Trophoblast cell (in vitro differentiated cells and primary cell): ENCODE data around the gene MAMDC2.
A peak's percentile ranks its signal among the peaks of the same experiment; 100 is the strongest.

ENCODE experiments used
- DNase-seq, 2 donors: peaks; one replicate each; pipeline ENCODE4 v3.0.0-alpha.2; 2016
- H2AFZ ChIP-seq: 2 replicates; pipeline ENCODE4 v1.6.1; 2013; ENCODE audit warnings: low read length, moderate library complexity, mild to moderate bottlenecking; ENCODE audit not compliant: insufficient read depth, poor library complexity
- H2AK5ac ChIP-seq: 2 replicates; pipeline ENCODE4 v1.6.1; 2013; ENCODE audit warnings: mild to moderate bottlenecking, low read length
- H2BK120ac ChIP-seq: 2 replicates; pipeline ENCODE4 v1.6.1; 2013; ENCODE audit warnings: low read length, mild to moderate bottlenecking, moderate library complexity; ENCODE audit not compliant: insufficient read depth, poor library complexity
- H2BK12ac ChIP-seq: 2 replicates; pipeline ENCODE4 v1.6.1; 2013; ENCODE audit warnings: mild to moderate bottlenecking, low read length, moderate library complexity
- H2BK5ac ChIP-seq: 2 replicates; pipeline ENCODE4 v1.6.1; 2013; ENCODE audit warnings: low read length, low read depth, moderate library complexity, mild to moderate bottlenecking; ENCODE audit not compliant: poor library complexity
- H3K14ac ChIP-seq: 2 replicates; pipeline ENCODE4 v1.6.1; 2013; ENCODE audit warnings: mild to moderate bottlenecking, low read length
- H3K18ac ChIP-seq: 2 replicates; pipeline ENCODE4 v1.6.1; 2013; ENCODE audit warnings: mild to moderate bottlenecking, low read length
- H3K23ac ChIP-seq: 2 replicates; pipeline ENCODE4 v1.6.1; 2013; ENCODE audit warnings: low read length
- H3K27ac ChIP-seq: 2 replicates; pipeline ENCODE4 v1.5.1; 2013; ENCODE audit warnings: low read depth, mild to moderate bottlenecking, inconsistent platforms, low read length, moderate library complexity
- H3K27me3 ChIP-seq: 2 replicates; pipeline ENCODE4 v1.6.1; 2013; ENCODE audit warnings: inconsistent platforms, mild to moderate bottlenecking, low read length, moderate library complexity; ENCODE audit not compliant: insufficient read depth
- H3K36me3 ChIP-seq, 2 experiments: 1 replicate in 1 of 2; 2 replicates in 1 of 2; pipeline ENCODE4 v1.6.1; 2013; ENCODE audit warnings: low read length in 2 of 2, mild to moderate bottlenecking in 2 of 2, moderate library complexity in 1 of 2; ENCODE audit not compliant: insufficient read depth in 2 of 2, control insufficient read depth in 1 of 2
- H3K4ac ChIP-seq: 2 replicates; pipeline ENCODE4 v1.6.1; 2013; ENCODE audit warnings: low read depth, mild to moderate bottlenecking, low read length, moderate library complexity
- H3K4me1 ChIP-seq, 2 experiments: 1 replicate in 1 of 2; 2 replicates in 1 of 2; pipeline ENCODE4 v1.6.1; 2013; ENCODE audit warnings: low read length in 2 of 2, mild to moderate bottlenecking in 2 of 2, moderate library complexity in 1 of 2; ENCODE audit not compliant: insufficient read depth in 2 of 2, control insufficient read depth in 1 of 2
- H3K4me2 ChIP-seq: 2 replicates; pipeline ENCODE4 v1.6.1; 2013; ENCODE audit warnings: inconsistent platforms, mild to moderate bottlenecking, low read length, moderate library complexity
- H3K4me3 ChIP-seq: 2 replicates; pipeline ENCODE4 v1.5.1; 2013; ENCODE audit warnings: mild to moderate bottlenecking, low read depth, low read length, inconsistent platforms
- H3K79me1 ChIP-seq: one replicate; pipeline ENCODE4 v1.6.1; 2013; ENCODE audit warnings: low read length
- H3K79me2 ChIP-seq: 2 replicates; pipeline ENCODE4 v1.6.1; 2013; ENCODE audit warnings: low read length, mild to moderate bottlenecking; ENCODE audit not compliant: control insufficient read depth, insufficient read depth, poor library complexity
- H3K9ac ChIP-seq: 2 replicates; pipeline ENCODE4 v1.6.1; 2013; ENCODE audit warnings: mild to moderate bottlenecking, low read length
- H3K9me3 ChIP-seq: 2 replicates; pipeline ENCODE4 v1.6.1; 2013; ENCODE audit warnings: low read depth, mild to moderate bottlenecking, control low read depth, inconsistent platforms, low read length; ENCODE audit not compliant: insufficient read depth
- H4K12ac ChIP-seq: 2 replicates; pipeline ENCODE4 v1.6.1; 2013; ENCODE audit warnings: low read depth, mild to moderate bottlenecking, low read length, moderate library complexity
- H4K8ac ChIP-seq: 2 replicates; pipeline ENCODE4 v1.6.1; 2013; ENCODE audit warnings: low read depth, mild to moderate bottlenecking, low read length, moderate library complexity
- H4K91ac ChIP-seq: one replicate; pipeline ENCODE4 v1.6.1; 2013; ENCODE audit warnings: low read depth, mild to moderate bottlenecking, low read length, moderate library complexity
- WGBS: extraction: QIAGEN DNeasy Blood & Tissue Kit; methylation state at CpG from one replicate; pipeline ENCODE4 v1.1.7; 2013; ENCODE audit warnings: missing lambda C conversion rate; ENCODE audit not compliant: insufficient read length, insufficient coverage; ENCODE audit errors: extremely low coverage; 5-methylcytosine and 5-hydroxymethylcytosine counted together

MAMDC2 gene

DNA sequence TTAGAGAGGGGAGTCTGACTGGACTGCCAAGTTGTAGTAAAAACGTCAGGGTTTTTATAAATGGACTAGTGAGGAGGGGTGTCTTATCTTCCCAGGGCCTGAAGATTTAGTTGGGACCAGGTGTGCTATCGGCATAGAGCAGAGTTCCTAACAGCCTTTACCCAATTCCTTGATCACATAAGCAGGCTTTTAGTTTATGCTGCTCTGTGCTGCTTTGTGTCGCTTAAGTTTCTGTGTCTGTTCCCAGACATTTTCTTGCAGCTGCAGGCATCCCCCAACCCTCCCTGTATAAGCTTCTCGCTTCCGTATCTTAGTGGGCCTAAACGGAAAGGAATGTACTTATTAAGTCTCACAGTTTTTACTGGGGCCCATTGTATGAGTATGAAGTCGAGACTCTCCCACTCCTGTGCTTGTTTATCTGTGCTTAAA is 212.5 kb downstream of the MAMDC2 start:
- H3K14ac ChIP-seq: peak overlapping the region; percentile 70
- H3K9ac ChIP-seq: no peak overlapping the region
- peak overlapping the region; percentile 62 for H4K91ac ChIP-seq
- H3K27me3 ChIP-seq: no peaks in the 10 kb centered on the region
- no peak overlapping the region for H3K18ac ChIP-seq
- peak overlapping the region; percentile 69 for H2BK120ac ChIP-seq
- peaks cover 6 to 16% of the 10 kb centered on the region in 2 experiments for H3K4me1 ChIP-seq
- H2BK5ac ChIP-seq: peak overlapping the region; percentile 53
- peaks cover 0 to 3% of the 10 kb centered on the region in 2 experiments for H3K36me3 ChIP-seq
- H4K8ac ChIP-seq: peak overlapping the region; percentile 70
- H3K79me1 ChIP-seq: peaks cover 19% of the 10 kb centered on the region
- H3K27ac ChIP-seq: peak overlapping the region; percentile 73
- no peak overlapping the region for H3K4ac ChIP-seq
- peak overlapping the region; percentile 72 for H4K12ac ChIP-seq
- H3K9me3 ChIP-seq: no peaks in the 10 kb centered on the region
- no peak overlapping the region for H3K4me3 ChIP-seq
- no peak overlapping the region for H3K23ac ChIP-seq
- H2AFZ ChIP-seq: peak overlapping the region; percentile 78
- no peak overlapping the region for H2AK5ac ChIP-seq
- no peak overlapping the region for H2BK12ac ChIP-seq
- peaks cover 20% of the 10 kb centered on the region for H3K79me2 ChIP-seq
- peak in 1 of 2 donors; percentile 12 for DNase-seq
- no CpG with 5 or more reads among the region's 7 CpGs for WGBS
- H3K4me2 ChIP-seq: peak overlapping the region; percentile 59

DNA sequence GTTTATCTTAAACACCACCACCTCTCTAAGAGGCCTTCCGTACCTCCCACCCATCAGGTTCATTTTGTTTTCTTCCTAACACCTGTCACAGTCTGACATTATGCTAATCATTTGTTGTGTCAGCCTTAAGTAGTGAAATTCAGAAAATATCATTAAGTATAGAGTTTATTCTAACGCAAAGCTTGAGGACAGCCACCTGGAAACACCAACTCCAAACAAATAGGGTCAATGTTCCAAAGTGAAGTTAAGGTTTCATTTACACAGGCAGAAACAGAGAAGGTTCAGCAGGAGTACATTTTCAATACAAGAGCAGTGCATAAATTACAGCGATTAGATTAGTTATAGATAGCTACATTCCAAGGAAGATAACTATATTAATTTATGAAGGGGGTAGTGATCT is 213.9 kb downstream of the MAMDC2 start:
- no peak overlapping the region for H4K12ac ChIP-seq
- peak overlapping the region; percentile 90 for H3K27ac ChIP-seq
- H3K9me3 ChIP-seq: no peaks in the 10 kb centered on the region
- no peak overlapping the region for H3K9ac ChIP-seq
- H3K14ac ChIP-seq: no peak overlapping the region
- peak overlapping the region; percentile 61 for H3K4me2 ChIP-seq
- H2AK5ac ChIP-seq: no peak overlapping the region
- no CpG with 5 or more reads among the region's 3 CpGs for WGBS
- peaks cover 0 to 3% of the 10 kb centered on the region in 2 experiments for H3K36me3 ChIP-seq
- H3K4me1 ChIP-seq: peaks cover 6 to 16% of the 10 kb centered on the region in 2 experiments
- H3K79me2 ChIP-seq: peaks cover 20% of the 10 kb centered on the region
- no peaks in the 10 kb centered on the region for H3K27me3 ChIP-seq
- no peak overlapping the region for H3K18ac ChIP-seq
- H2BK120ac ChIP-seq: no peak overlapping the region
- no peak for DNase-seq
- H3K4me3 ChIP-seq: no peak overlapping the region
- no peak overlapping the region for H2AFZ ChIP-seq
- peaks cover 19% of the 10 kb centered on the region for H3K79me1 ChIP-seq
- no peak overlapping the region for H4K8ac ChIP-seq
- no peak overlapping the region for H2BK5ac ChIP-seq
- no peak overlapping the region for H3K4ac ChIP-seq
- H4K91ac ChIP-seq: no peak overlapping the region
- no peak overlapping the region for H3K23ac ChIP-seq
- no peak overlapping the region for H2BK12ac ChIP-seq

DNA sequence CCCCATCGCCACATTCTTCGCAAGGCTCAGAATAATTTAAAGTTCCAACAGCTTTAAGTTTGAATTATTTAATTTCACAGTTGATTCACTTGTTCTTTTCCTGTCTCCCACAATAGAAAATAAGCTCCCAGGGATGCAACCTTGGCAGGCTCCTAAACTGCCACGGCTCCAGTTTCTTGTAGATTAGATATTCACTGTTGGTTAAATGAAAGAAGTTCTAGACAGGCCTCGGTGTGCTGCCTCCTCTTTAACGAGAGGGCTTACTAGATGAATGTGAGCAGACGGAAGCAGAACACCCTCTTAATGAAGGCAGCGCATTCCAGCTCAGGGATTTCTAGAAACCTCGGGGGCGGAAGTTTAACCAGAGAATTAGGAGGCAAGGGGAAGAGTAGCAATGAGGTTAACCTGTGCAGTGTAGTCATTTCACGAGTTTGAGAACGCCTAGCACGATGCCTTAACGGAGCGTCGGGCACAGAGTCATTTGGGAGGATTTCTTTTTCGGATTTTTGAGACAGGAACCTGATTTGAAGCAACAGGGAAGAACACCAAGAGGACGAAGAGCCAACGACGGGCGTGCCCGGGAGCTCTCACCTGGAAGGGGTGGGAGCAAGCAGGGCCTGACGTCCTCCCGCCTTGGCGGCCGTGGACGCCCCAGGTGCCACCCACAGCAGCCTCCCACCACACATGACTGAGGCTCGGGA is 214.5 kb downstream of the MAMDC2 start:
- Histone ChIP-seq H3K9ac (peak overlapping the region; percentile 74), H2AK5ac (peak overlapping the region; percentile 64), H2BK12ac (no peak overlapping the region), H2BK5ac (peak overlapping the region; percentile 90), H3K4me3 (peak overlapping the region; percentile 38), H3K36me3 (peaks cover 0 to 3% of the 10 kb centered on the region in 2 experiments), H3K4me2 (peak overlapping the region; percentile 61), H4K91ac (peak overlapping the region; percentile 97), H3K27ac (peak overlapping the region; percentile 90), H3K4ac (peak overlapping the region; percentile 78), H3K23ac (no peak overlapping the region), H3K4me1 (peaks cover 6 to 16% of the 10 kb centered on the region in 2 experiments), H3K79me2 (peaks cover 20% of the 10 kb centered on the region), H3K9me3 (no peaks in the 10 kb centered on the region), H4K12ac (peak overlapping the region; percentile 98), H3K27me3 (no peaks in the 10 kb centered on the region), H4K8ac (peak overlapping the region; percentile 96), H3K14ac (peak overlapping the region; percentile 86), H2AFZ (peak overlapping the region; percentile 71), H3K79me1 (peaks cover 19% of the 10 kb centered on the region), H2BK120ac (peak overlapping the region; percentile 85), H3K18ac (peak overlapping the region; percentile 96)
- DNase-seq: peak in 1 of 2 donors; percentile 57
- no CpG with 5 or more reads among the region's 27 CpGs for WGBS

DNA sequence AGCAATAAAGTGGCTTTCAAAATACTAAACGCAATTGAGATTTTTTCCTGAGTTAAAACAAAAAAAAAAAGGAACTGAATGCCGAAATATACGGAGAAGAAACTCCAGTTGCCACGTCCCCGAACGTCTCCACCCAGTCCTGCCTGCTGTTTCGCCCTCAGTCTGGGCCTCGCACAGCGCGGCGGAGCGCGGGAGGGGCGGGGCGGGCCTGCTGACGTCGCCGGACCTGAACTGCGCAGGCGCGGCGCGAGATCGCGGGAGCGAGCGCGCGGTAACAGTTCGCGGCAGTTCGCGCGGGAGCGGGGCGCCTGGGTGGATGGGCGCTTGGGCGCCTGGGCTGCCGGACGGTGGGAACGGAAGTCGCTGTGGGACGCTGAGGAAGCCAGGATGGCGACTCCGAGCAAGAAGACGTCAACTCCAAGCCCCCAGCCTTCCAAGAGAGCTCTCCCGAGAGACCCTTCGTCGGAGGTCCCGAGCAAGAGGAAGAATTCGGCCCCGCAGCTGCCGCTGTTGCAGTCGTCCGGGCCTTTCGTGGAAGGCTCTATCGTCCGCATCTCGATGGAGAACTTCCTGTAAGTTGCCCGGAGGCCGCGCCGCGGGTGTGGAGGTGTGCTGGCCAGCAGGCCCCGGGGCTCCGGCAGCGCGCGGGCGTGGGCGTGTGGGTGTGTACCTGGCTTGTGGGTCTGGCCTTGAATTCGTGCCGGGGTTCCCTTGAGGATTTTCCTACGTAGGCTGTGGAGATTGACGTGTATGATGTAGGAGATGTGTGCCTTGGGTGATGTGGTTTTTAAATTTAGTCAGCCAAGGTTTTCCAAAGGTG is 215.3 kb downstream of the MAMDC2 start, which contains the start of gene SMC5:
TSS of gene SMC5 (plus strand) at position 287 of the 820 bp plus-strand sequence. CDS start at position 388, 101 bp downstream.
- Histone ChIP-seq H2BK12ac (no peak within 1 kb of the TSS), H3K23ac (no peak within 1 kb of the TSS), H3K36me3 (peaks cover 0 to 3% of the 10 kb centered on the region in 2 experiments), H3K9me3 (no peaks in the 10 kb centered on the region), H3K4me2 (peak within 1 kb of the TSS; percentile 89), H3K27me3 (no peaks in the 10 kb centered on the region), H3K79me2 (peaks cover 20% of the 10 kb centered on the region), H3K18ac (peak within 1 kb of the TSS; percentile 96), H4K8ac (peak within 1 kb of the TSS; percentile 96), H3K79me1 (peaks cover 19% of the 10 kb centered on the region), H3K14ac (peak within 1 kb of the TSS; percentile 87), H2AK5ac (peak within 1 kb of the TSS; percentile 64), H3K27ac (peak within 1 kb of the TSS; percentile 90), H2BK5ac (peak within 1 kb of the TSS; percentile 90), H2BK120ac (peak within 1 kb of the TSS; percentile 85), H3K4me3 (peak within 1 kb of the TSS; percentile 85), H2AFZ (peak within 1 kb of the TSS; percentile 71), H4K12ac (peak within 1 kb of the TSS; percentile 98), H4K91ac (peak within 1 kb of the TSS; percentile 97), H3K4ac (peak within 1 kb of the TSS; percentile 86), H3K9ac (peak within 1 kb of the TSS; percentile 92), H3K4me1 (peaks cover 6 to 16% of the 10 kb centered on the region in 2 experiments)
- peak; percentile 96 to 97 for DNase-seq
- no CpG with 5 or more reads among the region's 75 CpGs for WGBS
